HEK293 (cell line): Measurements from ENCODE around the gene ATPAF2.

Experiments used
- CTCF ChIA-PET: fragments of 350-600 bp; formaldehyde crosslinking; extraction: SDS; loops from one replicate; lab custom pipeline; 2021; ENCODE audit warnings: antibody characterized with exemption; lab: Yijun Ruan, JAX
- POLR2A ChIA-PET: fragments of 300-600 bp; formaldehyde crosslinking; extraction: SDS; loops from one replicate; lab custom pipeline; 2020; ENCODE audit warnings: antibody characterized with exemption, inconsistent platforms; lab: Yijun Ruan, JAX
- H3K27ac ChIP-seq: fragments of 200-500 bp; sonication (Bioruptor generic); 2 replicates; pipeline ENCODE4 v1.5.1; 2014; ENCODE audit warnings: low read depth, low read length, control low read depth, inconsistent platforms; ENCODE audit errors: extremely low read depth
- H3K36me3 ChIP-seq, 2 experiments: fragments of 200-500 bp in 1 of 2; sonication (Bioruptor generic) in 1 of 2; 1 replicate in 1 of 2; 2 replicates in 1 of 2; pipeline ENCODE4 v1.5.1; 2014 to 2017; ENCODE audit warnings: inconsistent platforms in 2 of 2, low read length in 2 of 2; ENCODE audit not compliant: control insufficient read depth in 2 of 2, insufficient read depth in 1 of 2
- H3K4me1 ChIP-seq: fragments of 200-500 bp; sonication (Bioruptor generic); 2 replicates; pipeline ENCODE4 v1.5.1; 2014; ENCODE audit warnings: mild to moderate bottlenecking, low read length, inconsistent platforms; ENCODE audit not compliant: control insufficient read depth, insufficient read depth
- H3K4me3 ChIP-seq: 2 replicates; pipeline ENCODE4 v1.5.1; 2011; ENCODE audit warnings: low read depth, mild to moderate bottlenecking, control low read depth, low read length, moderate library complexity
- H3K9me3 ChIP-seq: fragments of 200-500 bp; sonication (Bioruptor generic); 2 replicates; pipeline ENCODE4 v1.5.1; 2014; ENCODE audit warnings: low read depth, low read length, inconsistent platforms; ENCODE audit not compliant: control insufficient read depth, insufficient read depth
- FEZF1 ChIP-seq: fragments of 450-650 bp; formaldehyde crosslinking; IDR thresholded peaks from 2 replicates; pipeline ENCODE4 v1.5.1; 2016; ENCODE audit warnings: missing biosample characterization, missing genetic modification characterization
- GLI2 ChIP-seq: fragments of 450-650 bp; formaldehyde crosslinking; IDR thresholded peaks from 2 replicates; pipeline ENCODE4; 2017; ENCODE audit warnings: missing biosample characterization, missing genetic modification characterization, low read depth, borderline replicate concordance
- HOXA7 ChIP-seq: sonication (generic); formaldehyde crosslinking; IDR thresholded peaks from 2 replicates; pipeline ENCODE4 v1.8.1; 2022; ENCODE audit warnings: missing genetic modification reagents, borderline replicate concordance
- KLF7 ChIP-seq: fragments of 450-650 bp; formaldehyde crosslinking; IDR thresholded peaks from 2 replicates; pipeline ENCODE4 v1.5.1; 2016; ENCODE audit warnings: missing biosample characterization, missing genetic modification characterization, borderline replicate concordance
- ZBTB48 ChIP-seq: fragments of 450-650 bp; formaldehyde crosslinking; IDR thresholded peaks from 2 replicates; pipeline ENCODE4 v1.5.1; 2016; ENCODE audit warnings: missing biosample characterization, missing genetic modification characterization
- ZBTB7A ChIP-seq: fragments of 450-650 bp; formaldehyde crosslinking; IDR thresholded peaks from 2 replicates; pipeline ENCODE4 v1.5.1; 2016; ENCODE audit warnings: low read depth, missing biosample characterization, missing genetic modification characterization
- ZEB2 ChIP-seq: fragments of 450-650 bp; formaldehyde crosslinking; IDR thresholded peaks from 2 replicates; pipeline ENCODE4 v1.5.1; 2016; ENCODE audit warnings: missing biosample characterization, missing genetic modification characterization
- ZFP69B ChIP-seq: fragments of 450-650 bp; formaldehyde crosslinking; IDR thresholded peaks from 2 replicates; pipeline ENCODE4 v1.5.1; 2016; ENCODE audit warnings: missing biosample characterization, missing genetic modification characterization
- ZIC2 ChIP-seq: fragments of 450-650 bp; formaldehyde crosslinking; IDR thresholded peaks from 2 replicates; pipeline ENCODE4 v1.5.1; 2016; ENCODE audit warnings: missing biosample characterization, missing genetic modification characterization
- ZNF138 ChIP-seq: fragments of 450-650 bp; formaldehyde crosslinking; IDR thresholded peaks from 2 replicates; pipeline ENCODE4 v1.5.1; 2016; ENCODE audit warnings: missing biosample characterization, missing genetic modification characterization, borderline replicate concordance
- ZNF341 ChIP-seq: fragments of 450-650 bp; formaldehyde crosslinking; IDR thresholded peaks from 2 replicates; pipeline ENCODE4; 2016; ENCODE audit warnings: low read depth, missing biosample characterization, missing genetic modification characterization
- ZNF37A ChIP-seq: fragments of 450-650 bp; IDR thresholded peaks from 2 replicates; pipeline ENCODE4 v1.5.1; 2018; ENCODE audit warnings: missing biosample characterization, missing genetic modification characterization
- ZNF433 ChIP-seq: fragments of 450-650 bp; formaldehyde crosslinking; IDR thresholded peaks from 2 replicates; pipeline ENCODE4 v1.5.1; 2016; ENCODE audit warnings: missing biosample characterization, missing genetic modification characterization, low read depth
- ZNF529 ChIP-seq: fragments of 450-650 bp; formaldehyde crosslinking; IDR thresholded peaks from 2 replicates; pipeline ENCODE4 v1.5.1; 2017; ENCODE audit warnings: missing genetic modification characterization, missing biosample characterization; ENCODE audit not compliant: insufficient replicate concordance
- ZNF560 ChIP-seq: fragments of 450-650 bp; formaldehyde crosslinking; IDR thresholded peaks from 2 replicates; pipeline ENCODE4 v1.5.1; 2017; ENCODE audit warnings: missing biosample characterization, missing genetic modification characterization, borderline replicate concordance
- ZNF629 ChIP-seq: fragments of 450-650 bp; formaldehyde crosslinking; IDR thresholded peaks from 2 replicates; pipeline ENCODE4 v1.5.1; 2017; ENCODE audit warnings: missing biosample characterization, missing genetic modification characterization
- ZNF654 ChIP-seq: fragments of 450-650 bp; formaldehyde crosslinking; IDR thresholded peaks from 2 replicates; pipeline ENCODE4 v1.5.1; 2016; ENCODE audit warnings: low read depth, missing biosample characterization, missing genetic modification characterization
- ZNF76 ChIP-seq: fragments of 450-650 bp; formaldehyde crosslinking; IDR thresholded peaks from 2 replicates; pipeline ENCODE4; 2016; ENCODE audit warnings: low read depth, missing biosample characterization, missing genetic modification characterization, borderline replicate concordance
- ZNF776 ChIP-seq: fragments of 450-650 bp; formaldehyde crosslinking; IDR thresholded peaks from 2 replicates; pipeline ENCODE4 v1.5.0; 2017; ENCODE audit warnings: missing biosample characterization, missing genetic modification characterization, borderline replicate concordance
- ZSCAN16 ChIP-seq: fragments of 450-650 bp; formaldehyde crosslinking; IDR thresholded peaks from 2 replicates; pipeline ENCODE4 v1.5.1; 2016; ENCODE audit warnings: missing biosample characterization, missing genetic modification characterization
- ZSCAN30 ChIP-seq: fragments of 450-650 bp; IDR thresholded peaks from 2 replicates; pipeline ENCODE4 v1.5.1; 2018; ENCODE audit warnings: missing biosample characterization, mild to moderate bottlenecking, missing genetic modification characterization, moderate library complexity
- TF ChIP-seq, protein P1 (sequence below): fragments of 450-650 bp; formaldehyde crosslinking; IDR thresholded peaks from 2 replicates; pipeline ENCODE4 v1.5.1; 2016; ENCODE audit warnings: missing biosample characterization, missing genetic modification characterization
- TF ChIP-seq, protein P2 (sequence below): fragments of 450-650 bp; formaldehyde crosslinking; IDR thresholded peaks from 2 replicates; pipeline ENCODE4 v1.5.1; 2016; ENCODE audit warnings: missing biosample characterization, missing genetic modification characterization
- TF ChIP-seq, protein P3 (sequence below): fragments of 450-650 bp; formaldehyde crosslinking; IDR thresholded peaks from 2 replicates; pipeline ENCODE4 v1.5.1; 2016; ENCODE audit warnings: missing biosample characterization, missing genetic modification characterization, low read depth
- TF ChIP-seq, protein P4 (sequence below): fragments of 450-650 bp; formaldehyde crosslinking; IDR thresholded peaks from 2 replicates; pipeline ENCODE4 v1.5.1; 2016; ENCODE audit warnings: missing biosample characterization, missing genetic modification characterization
- TF ChIP-seq, protein P5 (sequence below): fragments of 450-650 bp; formaldehyde crosslinking; IDR thresholded peaks from 2 replicates; pipeline ENCODE4 v1.5.1; 2016; ENCODE audit warnings: missing biosample characterization, missing genetic modification characterization
- TF ChIP-seq, protein P6 (sequence below): fragments of 450-650 bp; formaldehyde crosslinking; IDR thresholded peaks from 2 replicates; pipeline ENCODE4 v1.5.1; 2017; ENCODE audit warnings: missing biosample characterization, missing genetic modification characterization

ATPAF2 gene

DNA sequence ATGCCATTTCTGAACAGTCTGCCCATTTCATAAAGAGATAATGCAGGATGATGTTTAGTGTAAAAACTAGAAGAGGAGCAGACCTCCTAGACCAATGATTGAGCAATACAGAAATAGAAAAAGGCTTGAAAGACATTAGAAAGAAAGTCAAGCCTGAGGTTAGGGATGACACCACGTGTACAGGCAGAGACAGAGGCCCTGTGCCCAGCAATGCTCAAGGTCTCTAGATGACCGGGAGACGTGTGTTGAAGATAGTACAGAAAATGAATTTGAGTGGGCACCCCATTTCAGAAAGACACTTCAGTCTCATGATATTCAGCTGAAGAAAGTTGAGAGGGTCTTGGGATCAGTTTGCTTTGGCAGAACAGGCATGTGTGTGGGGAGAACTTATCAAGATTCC, 5.6 kb upstream of the ATPAF2 start:
- H3K9me3 ChIP-seq, result no peaks in the 10 kb centered on the region
- H3K4me1 ChIP-seq, result peaks cover 25% of the 10 kb centered on the region
- CTCF ChIA-PET, result no interaction called here
- H3K27ac ChIP-seq, result no peak overlapping the region
- POLR2A ChIA-PET, result no interaction called here
- H3K36me3 ChIP-seq, result peaks cover 37 to 45% of the 10 kb centered on the region in 2 experiments
- TF ChIP-seq GLI2 (tag by site-specific recombination), result no peak
- TF ChIP-seq ZNF529 (tag by site-specific recombination), result no peak
- no peak for TF ChIP-seq HOXA7
- TF ChIP-seq ZBTB48 (tag by site-specific recombination), result no peak
- no peak for TF ChIP-seq ZNF341 (tag by site-specific recombination)
- TF ChIP-seq ZFP69B (tag by site-specific recombination), result no peak
- no peak for TF ChIP-seq ZNF776 (tag by site-specific recombination)
- TF ChIP-seq ZNF76 (tag by site-specific recombination), result no peak
- TF ChIP-seq ZNF138 (tag by site-specific recombination), result no peak
- TF ChIP-seq ZSCAN30 (tag by site-specific recombination), result no peak
- no peak for TF ChIP-seq KLF7
- no peak for TF ChIP-seq ZNF560 (tag by site-specific recombination)
- TF ChIP-seq, protein P1, sequence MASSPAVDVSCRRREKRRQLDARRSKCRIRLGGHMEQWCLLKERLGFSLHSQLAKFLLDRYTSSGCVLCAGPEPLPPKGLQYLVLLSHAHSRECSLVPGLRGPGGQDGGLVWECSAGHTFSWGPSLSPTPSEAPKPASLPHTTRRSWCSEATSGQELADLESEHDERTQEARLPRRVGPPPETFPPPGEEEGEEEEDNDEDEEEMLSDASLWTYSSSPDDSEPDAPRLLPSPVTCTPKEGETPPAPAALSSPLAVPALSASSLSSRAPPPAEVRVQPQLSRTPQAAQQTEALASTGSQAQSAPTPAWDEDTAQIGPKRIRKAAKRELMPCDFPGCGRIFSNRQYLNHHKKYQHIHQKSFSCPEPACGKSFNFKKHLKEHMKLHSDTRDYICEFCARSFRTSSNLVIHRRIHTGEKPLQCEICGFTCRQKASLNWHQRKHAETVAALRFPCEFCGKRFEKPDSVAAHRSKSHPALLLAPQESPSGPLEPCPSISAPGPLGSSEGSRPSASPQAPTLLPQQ, result no peak
- TF ChIP-seq, protein P2, sequence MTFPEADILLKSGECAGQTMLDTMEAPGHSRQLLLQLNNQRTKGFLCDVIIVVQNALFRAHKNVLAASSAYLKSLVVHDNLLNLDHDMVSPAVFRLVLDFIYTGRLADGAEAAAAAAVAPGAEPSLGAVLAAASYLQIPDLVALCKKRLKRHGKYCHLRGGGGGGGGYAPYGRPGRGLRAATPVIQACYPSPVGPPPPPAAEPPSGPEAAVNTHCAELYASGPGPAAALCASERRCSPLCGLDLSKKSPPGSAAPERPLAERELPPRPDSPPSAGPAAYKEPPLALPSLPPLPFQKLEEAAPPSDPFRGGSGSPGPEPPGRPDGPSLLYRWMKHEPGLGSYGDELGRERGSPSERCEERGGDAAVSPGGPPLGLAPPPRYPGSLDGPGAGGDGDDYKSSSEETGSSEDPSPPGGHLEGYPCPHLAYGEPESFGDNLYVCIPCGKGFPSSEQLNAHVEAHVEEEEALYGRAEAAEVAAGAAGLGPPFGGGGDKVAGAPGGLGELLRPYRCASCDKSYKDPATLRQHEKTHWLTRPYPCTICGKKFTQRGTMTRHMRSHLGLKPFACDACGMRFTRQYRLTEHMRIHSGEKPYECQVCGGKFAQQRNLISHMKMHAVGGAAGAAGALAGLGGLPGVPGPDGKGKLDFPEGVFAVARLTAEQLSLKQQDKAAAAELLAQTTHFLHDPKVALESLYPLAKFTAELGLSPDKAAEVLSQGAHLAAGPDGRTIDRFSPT (tag by site-specific recombination), result no peak
- H3K4me3 ChIP-seq, result no peak overlapping the region

DNA sequence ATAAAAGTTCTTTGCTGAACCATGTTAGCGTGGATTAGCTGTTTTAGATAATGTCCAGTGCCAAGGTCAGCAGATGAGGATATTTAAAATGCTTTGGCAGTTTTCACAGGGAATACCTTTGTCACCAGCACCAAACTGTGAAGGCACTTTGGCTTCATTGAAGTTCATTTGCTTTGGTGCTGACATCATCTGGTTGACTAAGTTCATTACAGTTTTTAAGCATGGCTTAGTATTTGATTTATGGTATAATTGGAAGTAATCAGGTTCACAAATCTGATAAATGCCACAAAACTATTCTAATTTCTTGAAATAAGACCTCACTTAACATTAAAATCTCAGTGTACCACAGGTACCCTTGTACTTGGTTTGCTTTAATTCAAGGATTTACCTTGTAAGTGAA, 4.5 kb upstream of the ATPAF2 start:
- Histone ChIP-seq H3K9me3 (no peaks in the 10 kb centered on the region), H3K4me3 (no peak overlapping the region), H3K27ac (no peak overlapping the region), H3K4me1 (peaks cover 25% of the 10 kb centered on the region), H3K36me3 (peaks cover 30 to 38% of the 10 kb centered on the region in 2 experiments)
- ChIA-PET POLR2A (no interaction called here), CTCF (interaction anchor here (0.6 kb wide), 1 partner anchor 119 kb away, joined by 3 read pairs; no protein-coding TSS in a partner anchor)
- TF ChIP-seq, protein P3, sequence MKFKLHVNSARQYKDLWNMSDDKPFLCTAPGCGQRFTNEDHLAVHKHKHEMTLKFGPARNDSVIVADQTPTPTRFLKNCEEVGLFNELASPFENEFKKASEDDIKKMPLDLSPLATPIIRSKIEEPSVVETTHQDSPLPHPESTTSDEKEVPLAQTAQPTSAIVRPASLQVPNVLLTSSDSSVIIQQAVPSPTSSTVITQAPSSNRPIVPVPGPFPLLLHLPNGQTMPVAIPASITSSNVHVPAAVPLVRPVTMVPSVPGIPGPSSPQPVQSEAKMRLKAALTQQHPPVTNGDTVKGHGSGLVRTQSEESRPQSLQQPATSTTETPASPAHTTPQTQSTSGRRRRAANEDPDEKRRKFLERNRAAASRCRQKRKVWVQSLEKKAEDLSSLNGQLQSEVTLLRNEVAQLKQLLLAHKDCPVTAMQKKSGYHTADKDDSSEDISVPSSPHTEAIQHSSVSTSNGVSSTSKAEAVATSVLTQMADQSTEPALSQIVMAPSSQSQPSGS (tag by site-specific recombination), result peak; percentile 52
- no peak for TF ChIP-seq ZNF629 (tag by site-specific recombination)
- TF ChIP-seq ZBTB7A (tag by site-specific recombination), result no peak
- TF ChIP-seq, protein P4, sequence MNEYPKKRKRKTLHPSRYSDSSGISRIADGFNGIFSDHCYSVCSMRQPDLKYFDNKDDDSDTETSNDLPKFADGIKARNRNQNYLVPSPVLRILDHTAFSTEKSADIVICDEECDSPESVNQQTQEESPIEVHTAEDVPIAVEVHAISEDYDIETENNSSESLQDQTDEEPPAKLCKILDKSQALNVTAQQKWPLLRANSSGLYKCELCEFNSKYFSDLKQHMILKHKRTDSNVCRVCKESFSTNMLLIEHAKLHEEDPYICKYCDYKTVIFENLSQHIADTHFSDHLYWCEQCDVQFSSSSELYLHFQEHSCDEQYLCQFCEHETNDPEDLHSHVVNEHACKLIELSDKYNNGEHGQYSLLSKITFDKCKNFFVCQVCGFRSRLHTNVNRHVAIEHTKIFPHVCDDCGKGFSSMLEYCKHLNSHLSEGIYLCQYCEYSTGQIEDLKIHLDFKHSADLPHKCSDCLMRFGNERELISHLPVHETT (tag by site-specific recombination), result no peak
- TF ChIP-seq, protein P5, sequence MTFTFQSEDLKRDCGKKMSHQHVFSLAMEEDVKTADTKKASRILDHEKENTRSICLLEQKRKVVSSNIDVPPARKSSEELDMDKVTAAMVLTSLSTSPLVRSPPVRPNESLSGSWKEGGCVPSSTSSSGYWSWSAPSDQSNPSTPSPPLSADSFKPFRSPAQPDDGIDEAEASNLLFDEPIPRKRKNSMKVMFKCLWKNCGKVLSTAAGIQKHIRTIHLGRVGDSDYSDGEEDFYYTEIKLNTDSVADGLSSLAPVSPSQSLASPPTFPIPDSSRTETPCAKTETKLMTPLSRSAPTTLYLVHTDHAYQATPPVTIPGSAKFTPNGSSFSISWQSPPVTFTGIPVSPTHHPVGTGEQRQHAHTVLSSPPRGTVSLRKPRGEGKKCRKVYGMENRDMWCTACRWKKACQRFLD (tag by site-specific recombination), result no peak
- TF ChIP-seq ZNF138 (tag by site-specific recombination), result no peak
- TF ChIP-seq ZSCAN16, result no peak
- TF ChIP-seq ZNF654 (tag by site-specific recombination), result peak; percentile 44
- TF ChIP-seq, protein P6, sequence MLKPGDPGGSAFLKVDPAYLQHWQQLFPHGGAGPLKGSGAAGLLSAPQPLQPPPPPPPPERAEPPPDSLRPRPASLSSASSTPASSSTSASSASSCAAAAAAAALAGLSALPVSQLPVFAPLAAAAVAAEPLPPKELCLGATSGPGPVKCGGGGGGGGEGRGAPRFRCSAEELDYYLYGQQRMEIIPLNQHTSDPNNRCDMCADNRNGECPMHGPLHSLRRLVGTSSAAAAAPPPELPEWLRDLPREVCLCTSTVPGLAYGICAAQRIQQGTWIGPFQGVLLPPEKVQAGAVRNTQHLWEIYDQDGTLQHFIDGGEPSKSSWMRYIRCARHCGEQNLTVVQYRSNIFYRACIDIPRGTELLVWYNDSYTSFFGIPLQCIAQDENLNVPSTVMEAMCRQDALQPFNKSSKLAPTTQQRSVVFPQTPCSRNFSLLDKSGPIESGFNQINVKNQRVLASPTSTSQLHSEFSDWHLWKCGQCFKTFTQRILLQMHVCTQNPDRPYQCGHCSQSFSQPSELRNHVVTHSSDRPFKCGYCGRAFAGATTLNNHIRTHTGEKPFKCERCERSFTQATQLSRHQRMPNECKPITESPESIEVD, result peak; percentile 63
- 0 out of 2 replicates have a peak, but pooled peaks have one; percentile 22 for TF ChIP-seq ZEB2 (tag by site-specific recombination)
- TF ChIP-seq KLF7, result no peak
- TF ChIP-seq ZNF37A (tag by site-specific recombination), result no peak
- no peak for TF ChIP-seq FEZF1 (tag by site-specific recombination)
- no peak for TF ChIP-seq ZNF433 (tag by site-specific recombination)
- TF ChIP-seq ZIC2 (tag by site-specific recombination), result no peak
